Spleen (tissue), 11 donors: ENCODE measurements around the gene ENDOD1. TPM values are rescaled to one million over a fixed set of nuclear protein-coding genes. Genes with fewer than 3 reads are reported as not detected.

Source experiments
- DNase-seq: peaks from one replicate; pipeline ENCODE4 v3.0.0-alpha.2; 2020
- H3K27ac ChIP-seq, 8 donors: fragments of 200-600 bp; sonication (generic) in 7 of 8; 1 replicate in 4 of 8; 2 replicates in 4 of 8; pipeline versions ENCODE4 v1.5.0 to v1.8.0; 2016 to 2021; ENCODE audit warnings: inconsistent platforms in 4 of 8, mild to moderate bottlenecking in 4 of 8, moderate library complexity in 1 of 8
- H3K27me3 ChIP-seq, 7 donors: fragments of 200-600 bp; sonication (generic) in 6 of 7; replicated peaks in 1 of 7; 1 replicate in 4 of 7; 2 replicates in 3 of 7; pipeline versions ENCODE4 v1.5.0 to v1.8.0; 2016 to 2021; ENCODE audit warnings: inconsistent platforms in 3 of 7, mild to moderate bottlenecking in 1 of 7
- H3K36me3 ChIP-seq, 6 donors: fragments of 200-600 bp; sonication (generic) in 5 of 6; 1 replicate in 4 of 6; 2 replicates in 2 of 6; pipeline versions ENCODE4 v1.5.0 to v1.8.0; 2016 to 2021; ENCODE audit warnings: inconsistent platforms in 2 of 6
- H3K4me1 ChIP-seq, 6 donors: fragments of 200-600 bp; sonication (generic) in 5 of 6; 1 replicate in 3 of 6; 2 replicates in 3 of 6; pipeline versions ENCODE4 v1.5.0 to v1.8.0; 2016 to 2021; ENCODE audit warnings: inconsistent platforms in 3 of 6
- H3K4me3 ChIP-seq, 8 donors: fragments of 200-600 bp; sonication (generic) in 7 of 8; 1 replicate in 4 of 8; 2 replicates in 4 of 8; pipeline versions ENCODE4 v1.5.0 to v1.8.0; 2016 to 2021; ENCODE audit warnings: inconsistent platforms in 4 of 8, mild to moderate bottlenecking in 4 of 8, moderate library complexity in 2 of 8
- H3K9me3 ChIP-seq, 8 donors: fragments of 200-600 bp; sonication (generic) in 7 of 8; 1 replicate in 4 of 8; 2 replicates in 4 of 8; pipeline versions ENCODE4 v1.5.0 to v1.8.0; 2016 to 2021; ENCODE audit warnings: inconsistent platforms in 4 of 8
- POLR2A ChIP-seq, 3 donors: fragments of 450-650 bp; IDR thresholded peaks; one replicate each; pipeline ENCODE4 v1.5.1; 2017; ENCODE audit warnings: antibody characterized with exemption in 3 of 3, mild to moderate bottlenecking in 1 of 3
- POLR2AphosphoS5 ChIP-seq, 3 donors: sonication (generic); formaldehyde crosslinking; IDR thresholded peaks; one replicate each; pipeline ENCODE4 v1.5.1; 2017; ENCODE audit warnings: antibody characterized with exemption in 3 of 3
- WGBS, 5 donors: extraction: QIAGEN DNeasy Blood & Tissue Kit in 3 of 5; methylation state at CpG; one replicate each; pipeline versions ENCODE4 v1.1.5 to v1.1.7; 2013 to 2018; 5-methylcytosine and 5-hydroxymethylcytosine counted together
- intact Hi-C: fragments of 100-400 bp; cut with DNase I; formaldehyde crosslinking; loops from one replicate; pipeline ENCODE4 v1.15.0; 2023; ENCODE audit warnings: low total_unique reads
- polyA plus RNA-seq, 3 donors: library from polyadenylated mRNA; stranded (reverse); fragments of 200-250 nt; gene quantifications; one replicate each; pipeline ENCODE4 v1.2.1, GENCODE V29; 2013
- total RNA-seq, 7 donors: library from RNA; depleted of rRNA in 3 of 7; stranded (reverse); fragments of >200 nt in 3 of 7; fragmentation: NEBNext Ultra II Directional in 4 of 7; extraction: Animal tissue kit (Norgen Biotek cat#: 25700) in 4 of 7; gene quantifications; one replicate each; pipeline versions ENCODE4 v1.1.0 to v1.2.1, GENCODE V29; 2016 to 2021
- TF ChIP-seq, protein P1 (sequence below), 11 experiments: fragments of 200-600 bp in 7 of 11; fragments of 450-650 bp in 4 of 11; sonication (generic) in 4 of 11; IDR thresholded peaks in 8 of 11; conservative IDR thresholded peaks in 3 of 11; 1 replicate in 7 of 11; 2 replicates in 4 of 11; pipeline versions ENCODE4 v1.4.0 to v1.8.0; 2016 to 2021; ENCODE audit warnings: antibody characterized with exemption in 11 of 11, inconsistent platforms in 4 of 11, mild to moderate bottlenecking in 1 of 11
- donor health status: healthy with polysubstance abuse.
- donor health status: DM: no; HTN: no; CAD: no; lungs with moderate emphysema.
- donor health status: DM: no; HTN: no; CAD: no.
- donor health status: Bipolar disorder and iron deficiency.
- donor health status: healthy.
- donor health status: DM: no; HTN: no; CAD: no.
- donor health status: DM: yes; HTN: yes; CAD: no.

Gene ENDOD1
- total and polyA plus RNA-seq, 10 donors, result 6.3 to 80.5 (median 58.4) TPM

- peaks cover 0 to 16% (median 0%) of the 10 kb centered on the region in 6 donors for H3K36me3 ChIP-seq
- peaks cover 0 to 79% (median 30%) of the 10 kb centered on the region in 6 donors for H3K4me1 ChIP-seq
- DNase-seq, result no peak
- H3K9me3 ChIP-seq, result no peaks in the 10 kb centered on the region
- WGBS, 5 donors, result 67 to 73% (median 70%) methylated on average over 4 of the region's 4 CpGs
- no peak overlapping the region for H3K4me3 ChIP-seq
- no peaks in the 10 kb centered on the region for H3K27me3 ChIP-seq
- TF ChIP-seq POLR2A (IDR thresholded peaks at IDR 0.05) (no peak), POLR2AphosphoS5 (IDR thresholded peaks at IDR 0.05) (no peak)
- TF ChIP-seq, protein P1, sequence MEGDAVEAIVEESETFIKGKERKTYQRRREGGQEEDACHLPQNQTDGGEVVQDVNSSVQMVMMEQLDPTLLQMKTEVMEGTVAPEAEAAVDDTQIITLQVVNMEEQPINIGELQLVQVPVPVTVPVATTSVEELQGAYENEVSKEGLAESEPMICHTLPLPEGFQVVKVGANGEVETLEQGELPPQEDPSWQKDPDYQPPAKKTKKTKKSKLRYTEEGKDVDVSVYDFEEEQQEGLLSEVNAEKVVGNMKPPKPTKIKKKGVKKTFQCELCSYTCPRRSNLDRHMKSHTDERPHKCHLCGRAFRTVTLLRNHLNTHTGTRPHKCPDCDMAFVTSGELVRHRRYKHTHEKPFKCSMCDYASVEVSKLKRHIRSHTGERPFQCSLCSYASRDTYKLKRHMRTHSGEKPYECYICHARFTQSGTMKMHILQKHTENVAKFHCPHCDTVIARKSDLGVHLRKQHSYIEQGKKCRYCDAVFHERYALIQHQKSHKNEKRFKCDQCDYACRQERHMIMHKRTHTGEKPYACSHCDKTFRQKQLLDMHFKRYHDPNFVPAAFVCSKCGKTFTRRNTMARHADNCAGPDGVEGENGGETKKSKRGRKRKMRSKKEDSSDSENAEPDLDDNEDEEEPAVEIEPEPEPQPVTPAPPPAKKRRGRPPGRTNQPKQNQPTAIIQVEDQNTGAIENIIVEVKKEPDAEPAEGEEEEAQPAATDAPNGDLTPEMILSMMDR (IDR thresholded peaks at IDR 0.05 in 8 of 11, conservative IDR thresholded peaks at IDR 0.05 in 3 of 11), result no peak
- intact Hi-C loops, result no loop called here
- no peak overlapping the region for H3K27ac ChIP-seq
These were observed 10.6 kb downstream of the ENDOD1 start for GRCh38 chr11:95100191-95100648.

- Histone ChIP-seq H3K36me3 (peaks cover 0 to 19% (median 0%) of the 10 kb centered on the region in 6 donors), H3K4me1 (peaks cover 0 to 71% (median 23%) of the 10 kb centered on the region in 6 donors), H3K27ac (peak overlapping the region in 2 of 8 donors; percentile 20 to 35), H3K4me3 (no peak overlapping the region), H3K9me3 (no peaks in the 10 kb centered on the region), H3K27me3 (no peaks in the 10 kb centered on the region)
- WGBS, 5 donors, result 88 to 93% (median 93%) methylated on average over 6 of the region's 6 CpGs
- DNase-seq, result no peak
- TF ChIP-seq, protein P1 (IDR thresholded peaks at IDR 0.05 in 8 of 11, conservative IDR thresholded peaks at IDR 0.05 in 3 of 11), result no peak
- TF ChIP-seq POLR2AphosphoS5 (IDR thresholded peaks at IDR 0.05) (no peak), POLR2A (IDR thresholded peaks at IDR 0.05) (no peak)
- intact Hi-C loops, result no loop called here
These were observed 11.3 kb downstream of the ENDOD1 start for GRCh38 chr11:95100856-95101507.

DNA sequence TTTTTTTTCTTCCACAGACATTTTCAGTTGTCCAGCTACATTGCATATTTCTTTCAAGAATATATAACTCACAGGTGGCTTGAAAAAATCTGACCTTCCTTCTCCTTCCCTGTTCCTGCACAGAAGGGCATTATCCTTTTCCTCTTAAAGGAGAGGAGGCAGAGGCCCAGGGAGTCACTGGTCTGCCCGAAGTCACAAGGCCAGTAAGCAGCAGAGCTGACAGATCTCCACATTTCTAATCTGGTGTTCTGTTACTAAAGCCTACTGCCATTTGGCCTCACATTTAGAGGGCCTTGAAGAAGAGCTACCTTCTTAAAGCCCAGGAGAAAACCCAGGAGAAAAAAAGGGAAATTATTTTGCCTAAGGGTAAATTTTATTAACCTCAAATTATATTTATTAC, 12.3 kb downstream of the ENDOD1 start:
- intact Hi-C loops, result no loop called here
- Histone ChIP-seq H3K27me3 (no peaks in the 10 kb centered on the region), H3K27ac (peak overlapping the region in 5 of 8 donors; percentile 20 to 50 (median 26)), H3K36me3 (peaks cover 0 to 22% (median 0%) of the 10 kb centered on the region in 6 donors), H3K4me1 (peaks cover 4 to 69% (median 14%) of the 10 kb centered on the region in 6 donors), H3K4me3 (no peak overlapping the region), H3K9me3 (no peaks in the 10 kb centered on the region)
- TF ChIP-seq POLR2AphosphoS5 (IDR thresholded peaks at IDR 0.05), result no peak
- TF ChIP-seq, protein P1 (IDR thresholded peaks at IDR 0.05 in 8 of 11, conservative IDR thresholded peaks at IDR 0.05 in 3 of 11), result no peak
- TF ChIP-seq POLR2A (IDR thresholded peaks at IDR 0.05), result no peak
- WGBS, 5 donors, result 67 to 78% (median 74%) methylated on average over 1 of the region's 1 CpG
- no peak for DNase-seq

DNA sequence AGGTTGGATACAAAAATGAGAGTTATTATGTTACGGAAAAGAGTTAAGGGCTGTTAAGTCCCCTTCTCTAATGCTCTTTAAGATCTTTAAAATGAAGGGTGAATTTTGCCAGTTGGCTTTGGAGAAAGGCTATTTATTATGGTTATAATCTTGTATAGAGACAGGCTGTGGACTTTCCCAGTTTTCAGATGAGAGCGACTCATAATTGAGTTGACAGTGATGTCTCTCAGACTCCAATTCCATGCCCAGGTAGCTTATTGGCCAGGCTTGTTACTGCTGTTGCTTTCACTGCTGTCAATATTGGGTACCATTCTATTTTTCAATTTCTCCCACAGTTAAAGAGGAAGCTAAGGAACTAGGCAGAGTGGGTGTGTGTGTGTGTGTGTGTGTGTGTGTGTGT, 13.1 kb downstream of the ENDOD1 start:
- H3K27me3 ChIP-seq, result no peaks in the 10 kb centered on the region
- H3K4me1 ChIP-seq, result peaks cover 0 to 69% (median 12%) of the 10 kb centered on the region in 6 donors
- peaks cover 0 to 22% (median 0%) of the 10 kb centered on the region in 6 donors for H3K36me3 ChIP-seq
- no peak overlapping the region for H3K4me3 ChIP-seq
- no peaks in the 10 kb centered on the region for H3K9me3 ChIP-seq
- no peak for DNase-seq
- TF ChIP-seq, protein P1 (IDR thresholded peaks at IDR 0.05 in 8 of 11, conservative IDR thresholded peaks at IDR 0.05 in 3 of 11), result no peak
- TF ChIP-seq POLR2AphosphoS5 (IDR thresholded peaks at IDR 0.05) (no peak), POLR2A (IDR thresholded peaks at IDR 0.05) (no peak)
- 92 to 100% (median 93%) methylated on average over 2 of the region's 2 CpGs for WGBS, 5 donors
- intact Hi-C loops, result no loop called here
- peak overlapping the region in 2 of 8 donors; percentile 20 to 26 for H3K27ac ChIP-seq
